H9 (cell line): ENCODE results near the gene PLPP1. TPM values are rescaled to one million over a fixed set of nuclear protein-coding genes. Genes with fewer than 3 reads are reported as not detected.

Experiments
- DNase-seq: peaks from one replicate; pipeline ENCODE4 v3.0.0-alpha.2; 2017
- H2AFZ ChIP-seq: one replicate; pipeline ENCODE4 v1.6.1; 2013; ENCODE audit warnings: mild to moderate bottlenecking, low read length, control low read depth, moderate library complexity
- H2AK5ac ChIP-seq: 2 replicates; pipeline ENCODE4 v1.6.1; 2013; ENCODE audit warnings: low read length, control low read depth, mixed read lengths; ENCODE audit not compliant: insufficient read length
- H2BK120ac ChIP-seq: one replicate; pipeline ENCODE4 v1.6.1; 2013; ENCODE audit warnings: low read depth, mild to moderate bottlenecking, low read length, control low read depth, inconsistent platforms; ENCODE audit not compliant: poor library complexity, severe bottlenecking
- H2BK12ac ChIP-seq: 2 replicates; pipeline ENCODE4 v1.6.1; 2013; ENCODE audit warnings: low read length, control low read depth, mixed read lengths, low read depth; ENCODE audit not compliant: insufficient read length
- H2BK15ac ChIP-seq: 2 replicates; pipeline ENCODE4 v1.6.1; 2013; ENCODE audit warnings: low read depth, low read length, control low read depth
- H2BK20ac ChIP-seq: one replicate; pipeline ENCODE4 v1.6.1; 2013; ENCODE audit warnings: low read depth, mild to moderate bottlenecking, low read length, control low read depth, inconsistent platforms; ENCODE audit not compliant: poor library complexity, severe bottlenecking
- H2BK5ac ChIP-seq: 2 replicates; pipeline ENCODE4 v1.6.1; 2013; ENCODE audit warnings: low read length, control low read depth, mixed read lengths; ENCODE audit not compliant: insufficient read length
- H3K14ac ChIP-seq: 2 replicates; pipeline ENCODE4 v1.6.1; 2013; ENCODE audit warnings: low read length, control low read depth; ENCODE audit not compliant: insufficient read depth
- H3K18ac ChIP-seq: 2 replicates; pipeline ENCODE4 v1.6.1; 2013; ENCODE audit warnings: low read depth, mild to moderate bottlenecking, mixed read lengths, low read length, control low read depth; ENCODE audit not compliant: insufficient read length
- H3K23ac ChIP-seq: 2 replicates; pipeline ENCODE4 v1.6.1; 2013; ENCODE audit warnings: low read length, control low read depth, mixed read lengths, low read depth; ENCODE audit not compliant: insufficient read length
- H3K23me2 ChIP-seq: 2 replicates; pipeline ENCODE4 v1.6.1; 2013; ENCODE audit warnings: low read depth, mild to moderate bottlenecking, mixed read lengths, low read length, control low read depth; ENCODE audit not compliant: insufficient read length, poor library complexity, severe bottlenecking
- H3K27ac ChIP-seq: 2 replicates; pipeline ENCODE4 v1.5.1; 2013; ENCODE audit warnings: low read length, control low read depth, mixed read lengths, low read depth; ENCODE audit not compliant: insufficient read length
- H3K27me3 ChIP-seq: 2 replicates; pipeline ENCODE4 v1.6.1; 2013; ENCODE audit warnings: low read length, control low read depth, inconsistent platforms; ENCODE audit not compliant: insufficient read depth
- H3K4ac ChIP-seq: 2 replicates; pipeline ENCODE4 v1.6.1; 2013; ENCODE audit warnings: low read depth, mild to moderate bottlenecking, control low read depth, inconsistent platforms, low read length, moderate library complexity
- H3K4me1 ChIP-seq: 2 replicates; pipeline ENCODE4 v1.6.1; 2013; ENCODE audit warnings: low read length, control low read depth, inconsistent platforms; ENCODE audit not compliant: insufficient read depth
- H3K4me2 ChIP-seq: 2 replicates; pipeline ENCODE4 v1.6.1; 2013; ENCODE audit warnings: low read length, control low read depth, mixed read lengths; ENCODE audit not compliant: insufficient read length, insufficient read depth
- H3K56ac ChIP-seq: 2 replicates; pipeline ENCODE4 v1.6.1; 2013; ENCODE audit warnings: low read depth, mild to moderate bottlenecking, mixed read lengths, low read length, control low read depth; ENCODE audit not compliant: insufficient read length
- H3K79me1 ChIP-seq: 2 replicates; pipeline ENCODE4 v1.6.1; 2013; ENCODE audit warnings: low read depth, mild to moderate bottlenecking, moderate library complexity, low read length, control low read depth, inconsistent platforms; ENCODE audit not compliant: insufficient read depth, poor library complexity, severe bottlenecking
- H3K79me2 ChIP-seq: 2 replicates; pipeline ENCODE4 v1.6.1; 2013; ENCODE audit warnings: low read length, control low read depth, inconsistent platforms; ENCODE audit not compliant: insufficient read depth
- H3K9ac ChIP-seq: 2 replicates; pipeline ENCODE4 v1.6.1; 2013; ENCODE audit warnings: low read length, control low read depth, mixed read lengths; ENCODE audit not compliant: insufficient read length; ENCODE audit errors: extremely low read depth
- H3K9me3 ChIP-seq: one replicate; pipeline ENCODE4 v1.6.1; 2013; ENCODE audit warnings: low read depth, low read length, inconsistent platforms; ENCODE audit not compliant: control insufficient read depth
- H3T11ph ChIP-seq: one replicate; pipeline ENCODE4 v1.6.1; 2013; ENCODE audit warnings: mild to moderate bottlenecking, low read length, control low read depth, inconsistent platforms
- H4K20me1 ChIP-seq: one replicate; pipeline ENCODE4 v1.6.1; 2013; ENCODE audit not compliant: control insufficient read depth, insufficient read length, insufficient read depth
- H4K5ac ChIP-seq: 2 replicates; pipeline ENCODE4 v1.6.1; 2013; ENCODE audit warnings: low read depth, mild to moderate bottlenecking, mixed read lengths, low read length, control low read depth; ENCODE audit not compliant: insufficient read length
- H4K8ac ChIP-seq: replicated peaks from 2 replicates; pipeline ENCODE4 v1.6.1; 2013; ENCODE audit warnings: low read length, control low read depth, mixed read lengths, low read depth; ENCODE audit not compliant: insufficient read length
- H4K91ac ChIP-seq: 2 replicates; pipeline ENCODE4 v1.6.1; 2013; ENCODE audit warnings: low read depth, mild to moderate bottlenecking, moderate library complexity, mixed read lengths, low read length, control low read depth; ENCODE audit not compliant: insufficient read length
- H3K27ac Mint-ChIP-seq, 3 experiments: 2 replicates in 2 of 3; 3 replicates in 1 of 3; pipeline ENCODE4 v1.8.0; 2020 to 2021; ENCODE audit warnings: mixed read lengths in 3 of 3, mild to moderate bottlenecking in 1 of 3, moderate library complexity in 1 of 3
- H3K27me3 Mint-ChIP-seq: 2 replicates; pipeline ENCODE4 v1.8.0; 2021; ENCODE audit warnings: low read depth, mild to moderate bottlenecking, moderate library complexity, mixed read lengths
- H3K36me3 Mint-ChIP-seq, 3 experiments: 2 replicates in 2 of 3; 3 replicates in 1 of 3; pipeline ENCODE4 v1.8.0; 2020 to 2021; ENCODE audit warnings: low read depth in 3 of 3, mixed read lengths in 3 of 3; ENCODE audit not compliant: insufficient read depth in 1 of 3
- H3K4me1 Mint-ChIP-seq, 2 experiments: 2 replicates each; pipeline ENCODE4 v1.8.0; 2020; ENCODE audit warnings: mixed read lengths in 2 of 2
- H3K4me3 Mint-ChIP-seq, 2 experiments: 2 replicates in 1 of 2; 3 replicates in 1 of 2; pipeline ENCODE4 v1.8.0; 2020 to 2021; ENCODE audit warnings: mild to moderate bottlenecking in 2 of 2, mixed read lengths in 2 of 2, moderate library complexity in 1 of 2
- H3K9me3 Mint-ChIP-seq, 2 experiments: 2 replicates in 1 of 2; 3 replicates in 1 of 2; pipeline ENCODE4 v1.8.0; 2020; ENCODE audit warnings: mild to moderate bottlenecking in 2 of 2, mixed read lengths in 2 of 2, moderate library complexity in 1 of 2
- CTCF ChIP-seq: fragments of 200-600 bp; sonication (generic); conservative IDR thresholded peaks from 3 replicates; pipeline ENCODE4 v1.8.0; 2021; ENCODE audit warnings: antibody characterized with exemption, mild to moderate bottlenecking
- WGBS: extraction: QIAGEN DNeasy Blood & Tissue Kit; methylation state at CpG from one replicate; pipeline ENCODE4 v1.1.7; 2013; ENCODE audit warnings: missing lambda C conversion rate, low lambda C conversion rate, mixed read lengths; ENCODE audit not compliant: insufficient read length; ENCODE audit errors: extremely low coverage; 5-methylcytosine and 5-hydroxymethylcytosine counted together
- long read RNA-seq: library from polyadenylated mRNA; unstranded; transcript quantifications from one replicate; pipeline ENCODE4 v2.0.0, GENCODE V29; 2020
- total RNA-seq: library from RNA; stranded (reverse); gene quantifications from 2 replicates; pipeline ENCODE4 v1.2.1, GENCODE V29; 2021

Gene PLPP1
- total RNA-seq = 80.7 and 85.9 TPM in 2 replicates
- long read RNA-seq, transcript PLPP1-201 (6 exons, 1,550 nt) = minor isoform, 8 of 372 reads
- long read RNA-seq, transcript PLPP1-202 (6 exons, 1,597 nt) = major isoform, 246 of 372 reads
- long read RNA-seq, partial matches to known transcripts = 3 of 372 reads
- long read RNA-seq, other reads (novel, unspliced or antisense) = 115 of 372 reads

- Mint-ChIP-seq H3K27ac (peak within 1 kb of the TSS; percentile 86 to 99 (median 97)), H3K27me3 (no peaks in the 10 kb centered on the region), H3K36me3 (peaks cover 0 to 22% (median 18%) of the 10 kb centered on the region in 3 experiments; a peak in 4 of 7 replicates), H3K4me3 (peak within 1 kb of the TSS; percentile 88), H3K4me1 (peaks cover 52 to 54% of the 10 kb centered on the region in 2 experiments), H3K9me3 (no peaks in the 10 kb centered on the region)
- no peak within 1 kb of the TSS for H3T11ph ChIP-seq
- H2BK12ac ChIP-seq = no peak within 1 kb of the TSS
- peak within 1 kb of the TSS; percentile 50 for H3K27ac ChIP-seq
- no peak within 1 kb of the TSS for H2AK5ac ChIP-seq
- peak within 1 kb of the TSS; percentile 94 for H3K14ac ChIP-seq
- no peak within 1 kb of the TSS for H2BK120ac ChIP-seq
- H2BK20ac ChIP-seq = no peak within 1 kb of the TSS
- no peak within 1 kb of the TSS for H2BK15ac ChIP-seq
- H3K27me3 ChIP-seq = no peaks in the 10 kb centered on the region
- H3K4ac ChIP-seq = no peak within 1 kb of the TSS
- H3K9me3 ChIP-seq = no peaks in the 10 kb centered on the region
- H3K4me2 ChIP-seq = peak within 1 kb of the TSS; percentile 94
- no peak within 1 kb of the TSS for H4K5ac ChIP-seq
- no peak within 1 kb of the TSS for H3K23ac ChIP-seq
- H3K23me2 ChIP-seq = peaks cover 9% of the 10 kb centered on the region
- no peak within 1 kb of the TSS for H3K56ac ChIP-seq
- H4K20me1 ChIP-seq = peaks cover 3% of the 10 kb centered on the region
- no peak within 1 kb of the TSS for H2BK5ac ChIP-seq
- no peak for TF ChIP-seq CTCF
- no peak within 1 kb of the TSS for H2AFZ ChIP-seq
- peak; percentile 93 for DNase-seq
- no peaks in the 10 kb centered on the region; the same call in 1 of the 2 replicates for H3K4me1 ChIP-seq
- peaks cover 13% of the 10 kb centered on the region; the same call in 1 of the 2 replicates for H3K79me2 ChIP-seq
- H3K79me1 ChIP-seq = no peaks in the 10 kb centered on the region
- peak within 1 kb of the TSS; percentile 90 for H3K18ac ChIP-seq
- no CpG with 5 or more reads among the region's 91 CpGs for WGBS
- no peak within 1 kb of the TSS for H4K8ac ChIP-seq
- no peak within 1 kb of the TSS for H4K91ac ChIP-seq
- H3K9ac ChIP-seq = peak within 1 kb of the TSS; percentile 75
Observed at GRCh38 chr5:55534436-55535198, at the start of gene PLPP1. Gene PLPP1, minus strand, starts transcription at chr5:55534964. Its CDS starts 335 bp downstream, at chr5:55534629.
